SU-DHL-6 (cell line): ENCODE data around the gene C11orf86.

ENCODE experiments used
- H2AFZ ChIP-seq: fragments of 200-600 bp; sonication (generic); 2 replicates; pipeline ENCODE4 v1.6.1; 2014; ENCODE audit warnings: low read depth, mild to moderate bottlenecking, moderate library complexity, mixed read lengths, antibody characterized with exemption, low read length; ENCODE audit not compliant: severe bottlenecking
- H3F3A ChIP-seq: fragments of 200-600 bp; shearing (Covaris generic); 2 replicates; pipeline ENCODE4 v1.6.0; 2016; ENCODE audit warnings: antibody characterized with exemption, mild to moderate bottlenecking; ENCODE audit not compliant: insufficient read depth
- H3K27ac ChIP-seq: fragments of 200-600 bp; sonication (generic); 2 replicates; pipeline ENCODE4 v1.5.1; 2016; ENCODE audit warnings: low read depth, mild to moderate bottlenecking, low read length, moderate library complexity, mixed read lengths
- H3K27me3 ChIP-seq: fragments of 200-600 bp; sonication (generic), shearing (Covaris generic); 2 replicates; pipeline ENCODE4 v1.6.0; 2014; ENCODE audit warnings: mild to moderate bottlenecking, low read length
- H3K36me3 ChIP-seq: fragments of 200-600 bp; sonication (generic); 2 replicates; pipeline ENCODE4 v1.6.1; 2014; ENCODE audit warnings: mild to moderate bottlenecking, low read length, mixed read lengths
- H3K4me2 ChIP-seq: fragments of 300-600, 200-600 bp; shearing (Covaris generic), sonication (generic); 2 replicates; pipeline ENCODE4 v1.6.0; 2014; ENCODE audit warnings: low read length, low read depth, mild to moderate bottlenecking; ENCODE audit not compliant: poor library complexity, severe bottlenecking
- H3K4me3 ChIP-seq: fragments of 200-600 bp; sonication (generic); 2 replicates; pipeline ENCODE4 v1.5.1; 2014; ENCODE audit warnings: antibody characterized with exemption, low read length, mild to moderate bottlenecking, mixed read lengths; ENCODE audit not compliant: insufficient read depth, poor library complexity, severe bottlenecking
- H3K79me2 ChIP-seq: fragments of 200-600 bp; sonication (generic); 2 replicates; pipeline ENCODE4 v1.6.1; 2014; ENCODE audit warnings: mild to moderate bottlenecking, low read length, moderate library complexity; ENCODE audit not compliant: insufficient read depth
- H3K9ac ChIP-seq: fragments of 200-600 bp; sonication (generic); 2 replicates; pipeline ENCODE4 v1.7.0; 2014; ENCODE audit warnings: mild to moderate bottlenecking, low read length
- H3K9me2 ChIP-seq: fragments of 200-600 bp; sonication (generic); replicated peaks from 2 replicates; pipeline ENCODE4 v1.6.1; 2014; ENCODE audit warnings: low read length; ENCODE audit not compliant: insufficient read depth
- H3K9me3 ChIP-seq: fragments of 200-600 bp; sonication (generic); 2 replicates; pipeline ENCODE4 v1.6.1; 2014; ENCODE audit warnings: low read length, mixed read lengths; ENCODE audit not compliant: insufficient read depth
- H4K20me1 ChIP-seq: fragments of 200-600 bp; sonication (generic); 2 replicates; pipeline ENCODE4 v1.6.1; 2014; ENCODE audit warnings: low read depth, mild to moderate bottlenecking, antibody characterized with exemption, low read length, moderate library complexity, mixed read lengths
- EZH2phosphoT487 ChIP-seq: fragments of 200-600 bp; sonication (generic), shearing (Covaris generic); conservative IDR thresholded peaks from 2 replicates; pipeline ENCODE4 v1.6.1; 2018; ENCODE audit warnings: mild to moderate bottlenecking, antibody characterized with exemption, low read length, moderate library complexity, mixed read lengths
- TF ChIP-seq, protein P1 (sequence below): fragments of 200-600 bp; sonication (generic); IDR thresholded peaks from one replicate; pipeline ENCODE4 v1.5.1; 2017; ENCODE audit warnings: antibody characterized with exemption, mild to moderate bottlenecking, low read length, moderate library complexity; ENCODE audit not compliant: insufficient read depth, poor library complexity, severe bottlenecking

C11orf86 gene

DNA sequence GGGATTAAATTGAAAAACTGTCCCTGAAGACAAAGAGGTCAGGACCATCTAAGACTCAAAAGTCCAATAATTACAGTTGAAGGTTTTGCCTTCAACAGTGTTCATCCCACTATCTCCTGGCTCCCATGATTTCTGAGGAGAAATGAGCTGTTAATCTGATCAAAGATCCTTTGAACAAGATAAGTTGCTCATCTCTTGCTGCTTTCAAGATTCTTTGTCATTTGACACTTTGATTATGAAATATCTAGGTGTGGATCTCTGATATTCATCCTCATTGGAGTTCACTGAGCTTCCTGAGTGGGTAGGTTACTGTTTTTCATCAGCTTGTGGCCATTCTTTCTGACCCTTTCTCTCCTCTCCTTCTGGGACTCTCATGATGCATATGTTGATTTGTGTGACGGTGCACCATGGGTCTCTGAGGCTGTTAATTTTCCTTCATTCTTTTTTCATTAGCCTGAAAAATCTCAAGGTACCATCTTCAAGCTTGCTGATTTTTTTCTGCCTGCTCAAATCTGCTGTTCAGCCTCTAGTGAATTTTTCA is 37.8 kb upstream of the C11orf86 start:
- H3K36me3 ChIP-seq: no peaks in the 10 kb centered on the region
- no peaks in the 10 kb centered on the region for H4K20me1 ChIP-seq
- H3K4me2 ChIP-seq: no peak overlapping the region
- no peaks in the 10 kb centered on the region for H3K79me2 ChIP-seq
- no peak overlapping the region for H3K27ac ChIP-seq
- H3K9me2 ChIP-seq: no peaks in the 10 kb centered on the region
- H3K9me3 ChIP-seq: no peaks in the 10 kb centered on the region
- H3K4me3 ChIP-seq: no peak overlapping the region
- no peak overlapping the region for H3K9ac ChIP-seq
- no peaks in the 10 kb centered on the region for H3K27me3 ChIP-seq
- TF ChIP-seq EZH2phosphoT487: no peak
- TF ChIP-seq, protein P1, sequence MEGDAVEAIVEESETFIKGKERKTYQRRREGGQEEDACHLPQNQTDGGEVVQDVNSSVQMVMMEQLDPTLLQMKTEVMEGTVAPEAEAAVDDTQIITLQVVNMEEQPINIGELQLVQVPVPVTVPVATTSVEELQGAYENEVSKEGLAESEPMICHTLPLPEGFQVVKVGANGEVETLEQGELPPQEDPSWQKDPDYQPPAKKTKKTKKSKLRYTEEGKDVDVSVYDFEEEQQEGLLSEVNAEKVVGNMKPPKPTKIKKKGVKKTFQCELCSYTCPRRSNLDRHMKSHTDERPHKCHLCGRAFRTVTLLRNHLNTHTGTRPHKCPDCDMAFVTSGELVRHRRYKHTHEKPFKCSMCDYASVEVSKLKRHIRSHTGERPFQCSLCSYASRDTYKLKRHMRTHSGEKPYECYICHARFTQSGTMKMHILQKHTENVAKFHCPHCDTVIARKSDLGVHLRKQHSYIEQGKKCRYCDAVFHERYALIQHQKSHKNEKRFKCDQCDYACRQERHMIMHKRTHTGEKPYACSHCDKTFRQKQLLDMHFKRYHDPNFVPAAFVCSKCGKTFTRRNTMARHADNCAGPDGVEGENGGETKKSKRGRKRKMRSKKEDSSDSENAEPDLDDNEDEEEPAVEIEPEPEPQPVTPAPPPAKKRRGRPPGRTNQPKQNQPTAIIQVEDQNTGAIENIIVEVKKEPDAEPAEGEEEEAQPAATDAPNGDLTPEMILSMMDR: no peak
- H2AFZ ChIP-seq: no peak overlapping the region
- H3F3A ChIP-seq: no peaks in the 10 kb centered on the region

DNA sequence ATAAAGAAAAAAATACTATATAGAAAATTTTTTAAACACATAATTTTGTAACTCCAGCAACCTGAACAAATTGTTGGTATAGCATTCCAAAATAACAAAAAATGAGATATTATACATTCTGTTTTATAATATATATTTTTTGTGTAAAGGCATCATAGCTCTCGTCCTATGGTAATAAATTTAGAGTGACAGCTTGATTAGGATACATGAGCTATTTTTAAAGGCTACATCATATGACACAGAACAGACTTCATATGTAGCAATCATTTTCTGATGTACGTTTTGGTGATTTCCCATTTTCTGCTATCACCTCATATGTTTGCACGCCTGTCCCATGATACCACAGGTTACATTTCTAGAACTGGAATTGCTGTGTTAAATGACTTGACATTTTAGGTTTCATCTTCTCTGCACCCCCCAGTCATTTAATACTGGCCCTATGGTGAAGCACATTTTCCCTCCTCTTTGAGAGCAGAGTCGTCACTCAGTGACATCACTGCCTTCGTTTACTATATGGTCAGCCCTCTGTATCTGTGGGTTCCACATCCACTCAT is 36.4 kb upstream of the C11orf86 start:
- no peak overlapping the region for H3K4me3 ChIP-seq
- H3K9ac ChIP-seq: no peak overlapping the region
- no peak overlapping the region for H2AFZ ChIP-seq
- H4K20me1 ChIP-seq: no peaks in the 10 kb centered on the region
- TF ChIP-seq, protein P1: no peak
- TF ChIP-seq EZH2phosphoT487: no peak
- H3K9me2 ChIP-seq: no peaks in the 10 kb centered on the region
- no peaks in the 10 kb centered on the region for H3K79me2 ChIP-seq
- H3K4me2 ChIP-seq: no peak overlapping the region
- no peaks in the 10 kb centered on the region for H3F3A ChIP-seq
- no peaks in the 10 kb centered on the region for H3K9me3 ChIP-seq
- H3K27me3 ChIP-seq: no peaks in the 10 kb centered on the region
- no peaks in the 10 kb centered on the region for H3K36me3 ChIP-seq
- no peak overlapping the region for H3K27ac ChIP-seq

DNA sequence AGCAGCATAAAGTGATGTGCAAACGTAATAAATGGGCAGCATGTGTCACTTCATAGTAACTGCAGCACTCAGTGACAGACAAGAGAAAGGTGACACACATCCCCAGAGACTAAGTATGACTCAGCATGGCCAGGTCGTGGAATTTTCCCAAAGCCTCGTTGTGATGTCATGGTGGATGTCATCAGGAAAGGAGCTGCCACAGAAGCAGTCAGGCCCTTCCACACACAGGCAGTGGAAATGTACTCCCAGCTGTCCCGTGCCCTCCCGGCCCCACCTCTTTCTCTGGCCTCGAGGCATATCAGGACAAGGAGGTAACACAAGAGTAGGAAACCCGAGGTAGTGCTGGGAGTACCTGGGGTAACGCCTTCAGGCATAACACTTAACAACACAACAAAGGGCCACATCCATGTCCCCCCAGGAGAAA is 25.0 kb upstream of the C11orf86 start:
- Histone ChIP-seq H3K4me3 (no peak overlapping the region), H3K27me3 (no peaks in the 10 kb centered on the region), H4K20me1 (no peaks in the 10 kb centered on the region), H3K9me2 (no peaks in the 10 kb centered on the region), H3F3A (no peaks in the 10 kb centered on the region), H3K9ac (no peak overlapping the region), H3K36me3 (no peaks in the 10 kb centered on the region), H3K4me2 (no peak overlapping the region), H3K27ac (no peak overlapping the region), H2AFZ (no peak overlapping the region), H3K79me2 (no peaks in the 10 kb centered on the region), H3K9me3 (no peaks in the 10 kb centered on the region)
- no peak for TF ChIP-seq EZH2phosphoT487
- TF ChIP-seq, protein P1: no peak
